Measurements from ENCODE around the gene ACE2.

ACE2 gene

GRCh38 chrX:15570145-15570544, 30.6 kb downstream of the ACE2 start:
- DNase-seq = no peak

- DNase-seq = no peak
Measured at GRCh38 chrX:15567886-15568616, 32.7 kb downstream of the ACE2 start.

- no peak for DNase-seq
Measured at GRCh38 chrX:15567267-15567666, 33.5 kb downstream of the ACE2 start.

DNA sequence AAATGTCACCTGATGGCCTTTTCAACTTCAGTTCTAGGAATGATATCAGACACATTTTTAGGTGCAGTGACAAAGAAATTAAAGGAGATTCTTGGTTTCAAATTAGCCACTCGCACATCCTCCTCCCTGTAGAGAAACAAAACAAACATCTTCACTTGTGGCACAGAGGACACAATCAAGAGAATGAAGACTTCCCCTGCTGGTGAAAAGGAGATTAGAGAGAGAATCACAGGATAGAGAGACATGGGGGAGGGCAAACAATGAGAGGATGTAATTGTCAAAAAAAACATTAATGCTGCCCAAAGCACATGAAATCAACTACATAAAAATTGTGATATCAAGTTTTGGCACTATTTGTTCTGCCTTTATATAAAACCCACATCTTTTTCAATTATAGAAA, 34.5 kb downstream of the ACE2 start:
- DNase-seq = no peak

DNA sequence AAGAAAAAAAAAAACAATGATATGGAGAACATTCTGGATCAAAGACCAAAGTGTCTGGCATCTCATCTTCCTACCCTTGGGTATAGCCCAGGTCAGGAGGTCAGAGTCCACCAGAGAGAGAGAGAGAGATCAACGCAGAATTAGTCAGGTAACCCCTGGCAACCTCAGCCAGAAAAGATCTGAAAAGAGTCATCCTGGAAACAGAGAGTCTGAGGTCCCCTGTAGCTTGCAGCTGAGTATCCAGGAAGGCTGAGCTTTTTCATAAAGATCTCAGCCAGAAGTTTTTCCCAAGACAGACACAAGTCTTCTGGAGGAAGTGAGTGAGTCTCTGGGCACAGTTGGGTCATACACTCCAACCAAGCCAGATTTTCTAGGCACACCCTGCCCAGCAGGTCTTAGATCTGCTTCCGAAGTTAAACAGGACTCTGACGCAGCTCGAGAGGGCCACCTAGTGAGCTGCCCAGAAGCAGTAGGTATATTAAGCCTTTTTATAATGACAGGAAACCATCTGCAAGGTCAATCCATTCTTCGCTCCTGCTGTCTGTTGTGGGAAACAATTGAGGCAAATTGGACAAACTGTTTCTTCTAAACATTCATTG, 35.7 kb downstream of the ACE2 start:
- peak; percentile 2 for DNase-seq

GRCh38 chrX:15563056-15563455, 37.7 kb downstream of the ACE2 start:
- no peak for DNase-seq

GRCh38 chrX:15560924-15561323, 39.8 kb downstream of the ACE2 start:
- DNase-seq = no peak

DNA sequence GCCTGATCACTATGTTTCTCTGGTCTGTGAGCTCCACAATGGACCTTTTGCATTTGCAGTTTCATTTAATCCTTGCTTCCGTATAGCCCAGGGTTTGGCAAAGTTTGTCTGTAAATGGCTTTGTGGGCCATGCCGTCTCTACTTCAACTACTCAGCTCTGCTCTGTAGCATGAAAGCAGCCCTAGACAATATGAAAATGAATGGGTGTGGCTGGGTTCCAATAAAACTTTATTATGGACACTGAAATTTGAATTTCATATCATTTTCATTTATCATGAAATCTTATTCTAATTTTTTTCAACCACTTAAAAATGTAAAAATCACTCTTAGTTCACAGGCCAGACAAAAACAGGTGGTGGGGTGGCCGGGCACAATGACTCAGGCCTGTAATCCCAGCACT, 41.5 kb downstream of the ACE2 start:
- DNase-seq = no peak

GRCh38 chrX:15549189-15550012, 51.4 kb downstream of the ACE2 start:
- no peak for DNase-seq

GRCh38 chrX:15547356-15547755, 53.4 kb downstream of the ACE2 start:
- no peak for DNase-seq

DNA sequence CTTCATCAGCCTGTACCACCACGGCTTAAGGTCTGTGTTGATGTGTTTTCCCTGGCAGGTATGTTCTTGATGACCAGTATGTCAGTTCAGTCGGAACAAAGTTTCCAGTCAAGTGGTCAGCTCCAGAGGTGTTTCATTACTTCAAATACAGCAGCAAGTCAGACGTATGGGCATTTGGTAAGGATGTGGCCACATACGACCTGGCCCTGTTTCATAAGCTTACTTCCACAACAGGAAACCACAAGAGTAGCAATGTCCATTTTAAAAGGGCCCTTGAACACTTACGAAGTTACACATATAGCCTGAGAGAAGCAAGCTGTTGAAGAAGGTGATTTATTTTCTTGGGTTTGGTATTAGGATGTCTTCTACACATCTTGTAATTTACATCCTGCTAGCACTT, 54.0 kb downstream of the ACE2 start:
- no peak for DNase-seq

- no peak for DNase-seq
Measured at GRCh38 chrX:15530318-15530717, 70.4 kb downstream of the ACE2 start.

DNA sequence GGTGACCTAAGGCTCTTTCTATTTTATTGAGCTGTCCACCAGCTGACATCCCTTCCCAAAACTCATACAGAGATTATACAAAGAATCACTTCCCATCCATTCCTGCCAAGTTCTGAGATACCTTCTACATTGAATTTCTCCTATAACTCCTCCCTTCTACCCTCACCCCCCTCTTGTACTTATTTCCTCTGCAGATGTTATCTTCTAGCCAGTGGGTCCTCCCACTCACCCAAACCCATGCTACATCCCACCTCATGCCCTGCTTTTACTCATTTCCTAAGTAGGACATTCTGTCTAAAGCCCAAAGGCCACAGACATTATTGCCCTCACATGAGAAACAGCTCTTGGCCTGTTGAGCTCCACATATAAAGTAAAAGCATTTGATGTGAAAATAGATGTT, 71.6 kb downstream of the ACE2 start:
- no peak for DNase-seq

- DNase-seq = no peak
Measured at GRCh38 chrX:15525664-15526416, 74.9 kb downstream of the ACE2 start.

- no peak for DNase-seq
Measured at GRCh38 chrX:15524417-15524816, 76.3 kb downstream of the ACE2 start.

- no peak for DNase-seq
Measured at GRCh38 chrX:15523088-15523487, 77.7 kb downstream of the ACE2 start.

GRCh38 chrX:15522464-15522863, 78.3 kb downstream of the ACE2 start:
- DNase-seq = no peak

DNA sequence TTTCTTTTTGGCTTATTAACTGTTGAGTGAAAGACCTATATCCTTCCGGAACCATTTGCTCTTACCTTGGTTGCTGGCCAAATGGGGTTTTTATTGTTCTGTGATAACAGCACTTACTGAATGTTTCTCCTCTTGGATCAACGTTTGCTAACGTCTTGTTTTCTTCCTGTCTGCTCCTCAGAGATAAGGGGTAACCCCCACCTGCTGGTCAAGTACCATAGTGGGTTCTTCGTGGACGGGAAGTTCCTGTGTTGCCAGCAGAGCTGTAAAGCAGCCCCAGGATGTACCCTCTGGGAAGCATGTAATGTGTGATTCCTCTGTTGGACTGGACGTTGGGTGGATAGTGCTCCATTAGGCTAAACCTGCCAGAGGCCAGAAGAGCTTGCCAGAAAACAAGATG, 84.8 kb downstream of the ACE2 start:
- DNase-seq = no peak

DNA sequence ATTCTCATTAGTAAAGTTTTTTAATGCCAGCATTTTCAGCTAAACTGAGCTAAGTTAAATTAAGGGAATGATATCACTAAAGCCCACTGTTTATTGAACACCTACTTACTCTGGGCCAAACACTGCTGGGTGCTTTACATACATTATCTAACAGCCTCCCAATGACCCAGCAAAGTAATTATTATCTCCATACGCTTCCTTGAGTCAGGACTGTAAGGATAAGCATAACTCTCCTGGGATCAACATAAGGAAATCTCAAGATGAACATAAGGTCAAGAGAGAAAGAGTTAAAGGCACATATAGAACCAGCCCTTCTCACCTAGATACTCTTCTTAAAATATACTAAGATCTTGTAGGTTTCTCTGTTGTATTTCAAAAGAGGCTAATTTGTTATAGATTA, 86.5 kb downstream of the ACE2 start:
- DNase-seq = no peak

DNA sequence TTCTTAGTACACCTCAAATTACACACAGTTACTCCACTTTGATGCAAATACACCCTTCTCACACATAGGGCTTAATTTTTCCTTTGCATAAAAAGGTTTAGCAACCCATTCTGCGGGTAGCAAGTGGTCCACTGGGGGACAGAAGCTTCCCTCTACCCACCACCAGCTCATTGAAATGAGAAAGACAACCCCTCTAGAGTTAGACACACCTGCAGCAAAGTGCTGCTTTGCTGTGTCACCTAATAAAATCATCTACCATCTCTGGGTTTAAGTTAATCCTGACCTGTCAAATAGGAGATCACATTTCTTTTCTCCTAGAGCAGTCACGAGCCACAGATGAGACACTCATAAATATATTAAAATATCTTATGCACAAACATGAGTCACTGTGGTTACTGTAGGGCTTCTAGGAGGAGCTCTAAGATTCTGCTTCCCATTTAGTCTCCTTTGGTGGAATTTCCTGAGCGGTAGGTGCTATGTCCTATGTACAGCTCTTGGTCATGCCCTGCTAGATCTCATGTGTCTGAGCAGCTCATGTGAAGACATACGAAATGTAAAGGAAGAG, 88.3 kb downstream of the ACE2 start:
- no peak for DNase-seq

DNA sequence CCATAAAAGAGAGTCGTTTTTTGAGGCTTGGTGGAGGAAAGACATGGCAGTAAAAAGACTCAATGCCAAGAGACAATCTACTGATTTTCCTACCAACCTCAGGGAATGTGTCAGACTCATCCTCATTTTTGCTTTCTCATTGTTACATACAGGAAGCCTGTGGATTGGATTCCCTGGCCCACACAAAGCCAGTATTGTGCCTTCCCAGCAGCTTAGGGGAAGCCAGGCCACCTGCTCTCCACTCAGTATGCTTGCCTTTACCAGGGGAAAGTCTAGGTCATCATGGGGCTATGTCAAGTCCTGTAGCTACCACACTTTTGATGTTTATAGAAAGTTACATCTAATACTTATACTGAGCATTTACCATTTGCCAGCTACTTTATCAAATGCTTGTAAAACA, 89.2 kb downstream of the ACE2 start:
- no peak for DNase-seq
